ENCODE measurements around the gene TFAP2B.

TFAP2B gene

DNA sequence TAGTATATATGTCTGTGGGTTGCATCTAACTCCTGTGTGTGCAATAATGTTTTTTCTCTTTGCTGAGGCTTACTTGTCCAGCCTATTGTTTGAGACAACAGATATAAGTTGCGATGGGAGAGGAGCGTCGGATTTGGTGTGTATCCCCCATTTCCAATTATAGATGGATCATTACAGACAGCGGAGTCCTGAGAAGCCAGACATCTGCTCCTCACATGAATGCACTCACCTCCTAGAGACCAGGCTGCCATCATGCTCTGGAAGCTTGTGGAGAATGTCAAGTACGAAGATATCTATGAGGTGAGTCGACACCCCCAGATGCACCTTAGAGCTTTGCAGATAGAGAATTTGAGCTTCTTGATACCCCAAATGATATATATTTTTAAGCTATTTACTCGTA lies at the start of gene TFAP2B:
Gene TFAP2B (plus strand): TSS at position 199 of the 400 bp plus-strand sequence. CDS start 21 bp downstream, at position 220.
- Histone ChIP-seq H3K4me3 (ENCODE audit: low read depth, low read length) (peak within 1 kb of the TSS; percentile 9; the same call in 1 of the 2 replicates), H3K27me3 (ENCODE audit: insufficient read depth, low read length) (peaks cover 73% of the 10 kb centered on the region), H3K4me1 (ENCODE audit: control insufficient read depth, insufficient read depth, low read length, unreplicated experiment) (no peaks in the 10 kb centered on the region), H2AFZ (ENCODE audit: low read length, unreplicated experiment) (no peak within 1 kb of the TSS), H3K36me3 (ENCODE audit: insufficient read depth, low read length) (no peaks in the 10 kb centered on the region), H3K79me2 (ENCODE audit: control insufficient read depth, insufficient read depth, low read length, unreplicated experiment) (no peaks in the 10 kb centered on the region), H3K27ac (ENCODE audit: low read depth, low read length) (no peak within 1 kb of the TSS)

DNA sequence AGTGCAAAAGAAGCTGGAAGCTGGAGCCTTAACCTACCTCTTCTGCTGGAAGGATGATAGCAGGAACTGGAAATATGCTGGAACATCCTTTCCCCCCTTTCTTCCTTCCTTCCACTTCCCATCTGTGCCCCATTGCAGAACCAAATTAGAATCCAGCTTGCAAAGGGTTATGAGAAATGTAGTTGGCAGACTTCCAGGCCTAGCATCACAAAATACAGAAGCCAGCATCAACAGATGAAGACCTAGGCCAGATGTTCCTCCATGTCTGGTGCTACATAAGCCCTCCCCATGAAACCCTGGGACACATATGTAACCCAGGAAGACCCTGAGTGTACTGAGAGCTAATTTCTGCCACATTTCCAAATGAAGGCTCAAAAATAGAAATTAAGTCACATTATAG lies 40.0 kb upstream of the TFAP2B start:
- Histone ChIP-seq H3K79me2 (ENCODE audit: control insufficient read depth, insufficient read depth, low read length, unreplicated experiment) (no peaks in the 10 kb centered on the region), H2AFZ (ENCODE audit: low read length, unreplicated experiment) (no peak overlapping the region), H3K36me3 (ENCODE audit: insufficient read depth, low read length) (no peaks in the 10 kb centered on the region), H3K27me3 (ENCODE audit: insufficient read depth, low read length) (no peaks in the 10 kb centered on the region), H3K27ac (ENCODE audit: low read depth, low read length) (no peak overlapping the region), H3K4me3 (ENCODE audit: low read depth, low read length) (no peak overlapping the region), H3K4me1 (ENCODE audit: control insufficient read depth, insufficient read depth, low read length, unreplicated experiment) (no peaks in the 10 kb centered on the region)

DNA sequence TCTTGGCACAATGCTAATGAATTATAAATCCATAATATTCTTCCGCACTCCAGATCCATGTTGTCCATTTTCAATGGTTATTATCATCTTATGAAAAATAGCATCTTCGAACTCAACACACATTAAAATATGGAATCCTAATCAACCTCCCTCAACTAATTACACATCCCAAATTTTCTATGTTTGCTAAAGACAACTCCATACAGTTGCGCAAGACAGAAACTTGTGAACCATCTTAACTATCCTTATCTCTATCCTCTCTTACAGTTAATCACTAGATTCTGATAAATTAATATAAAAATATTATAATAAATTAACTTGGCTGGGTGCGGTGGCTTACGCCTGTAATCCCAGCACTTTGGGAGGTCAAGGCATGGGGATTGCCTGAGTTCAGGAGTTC lies 38.3 kb upstream of the TFAP2B start:
- Histone ChIP-seq H3K4me1 (ENCODE audit: control insufficient read depth, insufficient read depth, low read length, unreplicated experiment) (no peaks in the 10 kb centered on the region), H3K36me3 (ENCODE audit: insufficient read depth, low read length) (no peaks in the 10 kb centered on the region), H3K27ac (ENCODE audit: low read depth, low read length) (no peak overlapping the region), H3K4me3 (ENCODE audit: low read depth, low read length) (no peak overlapping the region), H2AFZ (ENCODE audit: low read length, unreplicated experiment) (no peak overlapping the region), H3K27me3 (ENCODE audit: insufficient read depth, low read length) (no peaks in the 10 kb centered on the region), H3K79me2 (ENCODE audit: control insufficient read depth, insufficient read depth, low read length, unreplicated experiment) (no peaks in the 10 kb centered on the region)

DNA sequence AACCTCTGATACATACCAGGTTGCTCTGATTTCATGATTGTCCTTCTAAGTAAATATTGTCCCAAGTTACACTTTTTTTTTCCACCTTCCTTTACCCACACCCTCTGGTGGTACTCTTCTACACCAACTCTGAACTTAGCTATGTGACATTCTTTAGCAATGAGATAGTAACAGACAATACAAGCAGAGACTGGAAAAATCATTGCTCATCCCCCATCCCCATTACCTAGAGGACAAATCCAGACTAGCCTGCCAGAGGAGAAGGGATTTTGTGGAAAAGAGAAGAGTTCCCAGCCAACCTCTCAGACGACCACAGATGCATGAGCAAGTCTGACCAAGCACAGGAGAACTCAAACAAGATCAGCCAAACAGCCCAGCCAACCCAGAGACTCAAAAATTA lies 32.8 kb upstream of the TFAP2B start:
- Histone ChIP-seq H2AFZ (ENCODE audit: low read length, unreplicated experiment) (no peak overlapping the region), H3K27me3 (ENCODE audit: insufficient read depth, low read length) (no peaks in the 10 kb centered on the region), H3K36me3 (ENCODE audit: insufficient read depth, low read length) (no peaks in the 10 kb centered on the region)

DNA sequence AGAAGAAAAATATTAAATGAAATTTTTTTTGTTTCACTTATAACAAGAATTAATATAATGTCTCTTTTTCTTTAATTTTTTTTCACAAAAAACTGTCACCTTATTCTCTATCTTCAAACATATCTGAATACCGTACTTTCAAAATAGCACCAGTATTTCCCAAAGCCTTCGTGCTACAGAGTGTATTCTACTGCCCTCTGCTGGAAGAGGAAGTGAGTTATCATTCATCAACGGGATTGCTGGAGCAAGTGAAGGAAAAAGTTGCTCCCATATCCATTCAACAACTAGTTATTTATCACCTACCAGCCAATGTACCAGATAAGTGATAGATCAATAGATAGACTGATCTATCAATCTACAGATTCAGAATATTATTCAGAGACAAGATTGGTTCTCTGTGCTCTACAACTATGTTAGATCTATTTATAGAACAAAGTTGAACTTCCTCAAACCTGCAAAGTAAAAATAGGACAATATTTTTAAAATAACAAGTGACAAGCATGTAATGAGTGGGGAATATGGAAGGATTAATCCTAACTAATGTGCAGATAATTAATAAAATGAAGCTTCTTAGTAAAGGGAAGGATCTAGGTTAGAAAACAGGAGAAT lies 26.7 kb upstream of the TFAP2B start:
- no peaks in the 10 kb centered on the region for H3K4me1 ChIP-seq (ENCODE audit: control insufficient read depth, insufficient read depth, low read length, unreplicated experiment)
- no peaks in the 10 kb centered on the region for H3K36me3 ChIP-seq (ENCODE audit: insufficient read depth, low read length)
- H2AFZ ChIP-seq (ENCODE audit: low read length, unreplicated experiment), result no peak overlapping the region
- H3K79me2 ChIP-seq (ENCODE audit: control insufficient read depth, insufficient read depth, low read length, unreplicated experiment), result no peaks in the 10 kb centered on the region
- no peaks in the 10 kb centered on the region for H3K27me3 ChIP-seq (ENCODE audit: insufficient read depth, low read length)
- no peak overlapping the region for H3K4me3 ChIP-seq (ENCODE audit: low read depth, low read length)
- no peak overlapping the region for H3K27ac ChIP-seq (ENCODE audit: low read depth, low read length)

More for the DNA sequence above, 32.8 kb upstream of the TFAP2B start:
- Histone ChIP-seq H3K79me2 (ENCODE audit: control insufficient read depth, insufficient read depth, low read length, unreplicated experiment) (no peaks in the 10 kb centered on the region), H3K4me3 (ENCODE audit: low read depth, low read length) (no peak overlapping the region), H3K27ac (ENCODE audit: low read depth, low read length) (no peak overlapping the region), H3K4me1 (ENCODE audit: control insufficient read depth, insufficient read depth, low read length, unreplicated experiment) (no peaks in the 10 kb centered on the region)

DNA sequence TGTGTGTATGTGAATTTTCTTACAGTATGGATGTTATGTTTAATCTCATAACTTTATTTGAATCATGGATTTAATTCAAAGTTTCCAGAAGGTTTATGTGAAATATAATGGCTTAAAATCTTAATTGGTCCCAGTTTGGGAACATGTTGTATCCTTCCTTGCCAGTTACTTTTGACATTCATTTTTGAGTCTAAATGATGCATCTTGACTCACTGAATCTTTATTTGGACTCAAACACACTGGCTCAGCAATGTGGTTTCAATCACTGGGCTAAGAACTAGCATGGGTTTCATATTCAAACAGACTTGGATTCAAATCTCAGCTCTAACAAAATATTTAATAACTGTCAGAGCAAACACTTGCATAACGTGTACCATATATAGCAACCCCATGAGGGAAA lies 25.9 kb upstream of the TFAP2B start:
- Histone ChIP-seq H3K36me3 (ENCODE audit: insufficient read depth, low read length) (no peaks in the 10 kb centered on the region), H3K27me3 (ENCODE audit: insufficient read depth, low read length) (no peaks in the 10 kb centered on the region), H3K79me2 (ENCODE audit: control insufficient read depth, insufficient read depth, low read length, unreplicated experiment) (no peaks in the 10 kb centered on the region), H2AFZ (ENCODE audit: low read length, unreplicated experiment) (no peak overlapping the region), H3K27ac (ENCODE audit: low read depth, low read length) (no peak overlapping the region), H3K4me1 (ENCODE audit: control insufficient read depth, insufficient read depth, low read length, unreplicated experiment) (no peaks in the 10 kb centered on the region), H3K4me3 (ENCODE audit: low read depth, low read length) (no peak overlapping the region)

DNA sequence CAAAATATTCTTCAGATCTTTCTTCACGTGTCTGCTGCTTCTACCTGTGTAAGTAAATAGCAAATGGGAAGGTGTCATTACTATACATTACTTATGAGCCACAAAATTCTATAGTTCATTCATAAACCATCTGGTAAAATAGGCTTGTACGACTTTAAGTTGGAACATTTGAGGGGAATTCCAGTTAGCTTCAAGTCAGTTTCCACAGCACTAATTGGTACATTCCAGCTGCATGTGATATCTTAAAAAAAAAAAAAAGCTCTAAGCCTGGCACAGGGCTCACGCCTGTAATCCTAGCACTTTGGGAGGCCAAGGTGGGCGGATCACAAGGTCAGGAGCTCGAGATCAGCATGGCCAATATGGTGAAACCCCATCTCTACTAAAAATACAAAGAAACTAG lies 23.1 kb upstream of the TFAP2B start:
- H3K27ac ChIP-seq (ENCODE audit: low read depth, low read length), result no peak overlapping the region
- H3K27me3 ChIP-seq (ENCODE audit: insufficient read depth, low read length), result no peaks in the 10 kb centered on the region
- no peaks in the 10 kb centered on the region for H3K79me2 ChIP-seq (ENCODE audit: control insufficient read depth, insufficient read depth, low read length, unreplicated experiment)
- no peak overlapping the region for H2AFZ ChIP-seq (ENCODE audit: low read length, unreplicated experiment)
- no peak overlapping the region for H3K4me3 ChIP-seq (ENCODE audit: low read depth, low read length)
- H3K36me3 ChIP-seq (ENCODE audit: insufficient read depth, low read length), result no peaks in the 10 kb centered on the region
- H3K4me1 ChIP-seq (ENCODE audit: control insufficient read depth, insufficient read depth, low read length, unreplicated experiment), result no peaks in the 10 kb centered on the region

DNA sequence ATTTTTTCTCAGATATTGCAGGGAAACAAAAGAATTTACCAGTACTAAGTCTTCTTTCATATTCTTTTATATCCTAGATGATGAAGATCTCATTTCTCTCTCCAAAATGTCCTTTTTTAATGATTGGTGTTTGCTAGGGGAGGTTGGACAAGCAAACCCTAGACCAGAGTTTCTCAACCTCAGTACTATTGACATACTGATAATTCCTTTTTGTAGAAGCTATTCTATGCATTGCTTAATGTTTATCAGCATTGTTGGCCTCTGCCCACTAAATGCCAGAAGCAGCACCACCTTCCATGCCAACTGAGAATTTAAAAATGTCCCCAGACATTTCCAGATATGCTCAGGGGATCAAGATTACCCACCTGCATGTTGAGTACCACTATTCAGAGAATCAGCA lies 14.4 kb upstream of the TFAP2B start:
- H3K27me3 ChIP-seq (ENCODE audit: insufficient read depth, low read length), result peaks cover 5% of the 10 kb centered on the region; the same call in 1 of the 2 replicates
- no peaks in the 10 kb centered on the region for H3K79me2 ChIP-seq (ENCODE audit: control insufficient read depth, insufficient read depth, low read length, unreplicated experiment)
- no peak overlapping the region for H2AFZ ChIP-seq (ENCODE audit: low read length, unreplicated experiment)
- H3K36me3 ChIP-seq (ENCODE audit: insufficient read depth, low read length), result no peaks in the 10 kb centered on the region
- no peaks in the 10 kb centered on the region for H3K4me1 ChIP-seq (ENCODE audit: control insufficient read depth, insufficient read depth, low read length, unreplicated experiment)
- H3K4me3 ChIP-seq (ENCODE audit: low read depth, low read length), result no peak overlapping the region
- H3K27ac ChIP-seq (ENCODE audit: low read depth, low read length), result no peak overlapping the region

DNA sequence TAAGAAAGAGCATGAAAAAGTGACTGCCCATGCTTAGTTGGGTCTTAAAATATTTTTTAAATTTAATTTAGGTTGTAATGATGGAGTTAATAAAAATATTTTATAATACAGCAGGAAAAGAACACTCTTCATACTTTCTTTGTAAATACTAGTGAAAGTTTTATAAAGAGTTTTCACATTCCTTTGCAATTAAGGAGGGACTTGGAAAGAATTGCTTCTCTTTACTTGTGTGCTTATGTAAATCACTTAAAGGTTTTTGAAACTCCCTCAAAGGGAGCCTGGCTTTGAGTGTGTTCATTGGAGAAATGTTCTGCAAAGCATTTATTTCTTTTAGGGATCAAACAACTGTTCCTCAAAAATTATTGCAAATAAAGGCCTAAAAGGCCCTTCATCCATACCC lies 11.6 kb upstream of the TFAP2B start:
- Histone ChIP-seq H3K27ac (ENCODE audit: low read depth, low read length) (no peak overlapping the region), H3K4me3 (ENCODE audit: low read depth, low read length) (no peak overlapping the region), H2AFZ (ENCODE audit: low read length, unreplicated experiment) (no peak overlapping the region), H3K4me1 (ENCODE audit: control insufficient read depth, insufficient read depth, low read length, unreplicated experiment) (no peaks in the 10 kb centered on the region), H3K36me3 (ENCODE audit: insufficient read depth, low read length) (no peaks in the 10 kb centered on the region), H3K27me3 (ENCODE audit: insufficient read depth, low read length) (peaks cover 5% of the 10 kb centered on the region; the same call in 1 of the 2 replicates), H3K79me2 (ENCODE audit: control insufficient read depth, insufficient read depth, low read length, unreplicated experiment) (no peaks in the 10 kb centered on the region)

DNA sequence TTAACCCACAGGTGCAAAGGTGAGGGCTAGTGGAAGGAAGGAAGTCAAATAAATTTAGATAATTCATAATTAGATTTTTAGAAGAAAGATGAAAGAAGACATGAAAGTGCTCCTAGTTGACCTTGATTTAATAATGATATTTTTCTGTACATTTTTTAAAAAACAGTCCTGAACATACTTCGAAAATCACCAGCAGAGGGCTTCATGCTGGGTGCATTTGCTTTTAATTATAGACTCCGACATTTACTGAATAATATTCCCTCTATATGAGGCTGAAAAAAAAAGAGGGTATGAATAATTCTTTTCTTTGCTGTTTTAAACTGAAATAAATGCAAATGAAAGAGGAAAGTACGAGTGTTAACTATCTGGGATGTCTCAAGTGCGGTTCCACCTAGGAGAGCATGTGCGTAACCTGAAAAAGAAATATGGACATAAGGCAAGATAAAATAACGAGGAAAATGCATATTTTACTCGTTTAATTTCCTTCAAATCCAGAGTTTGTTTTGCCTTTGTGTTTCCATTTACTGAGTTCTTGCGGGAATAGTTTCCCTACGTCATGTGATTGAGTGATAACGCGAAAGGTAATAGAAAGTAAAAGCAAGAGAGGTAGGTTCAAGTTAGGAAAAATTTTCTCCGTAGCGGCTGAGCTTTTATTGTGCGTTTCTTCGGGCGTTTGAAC lies 3.1 kb upstream of the TFAP2B start:
- H3K36me3 ChIP-seq (ENCODE audit: insufficient read depth, low read length), result no peaks in the 10 kb centered on the region
- peaks cover 49% of the 10 kb centered on the region for H3K27me3 ChIP-seq (ENCODE audit: insufficient read depth, low read length)
- H3K27ac ChIP-seq (ENCODE audit: low read depth, low read length), result no peak overlapping the region

DNA sequence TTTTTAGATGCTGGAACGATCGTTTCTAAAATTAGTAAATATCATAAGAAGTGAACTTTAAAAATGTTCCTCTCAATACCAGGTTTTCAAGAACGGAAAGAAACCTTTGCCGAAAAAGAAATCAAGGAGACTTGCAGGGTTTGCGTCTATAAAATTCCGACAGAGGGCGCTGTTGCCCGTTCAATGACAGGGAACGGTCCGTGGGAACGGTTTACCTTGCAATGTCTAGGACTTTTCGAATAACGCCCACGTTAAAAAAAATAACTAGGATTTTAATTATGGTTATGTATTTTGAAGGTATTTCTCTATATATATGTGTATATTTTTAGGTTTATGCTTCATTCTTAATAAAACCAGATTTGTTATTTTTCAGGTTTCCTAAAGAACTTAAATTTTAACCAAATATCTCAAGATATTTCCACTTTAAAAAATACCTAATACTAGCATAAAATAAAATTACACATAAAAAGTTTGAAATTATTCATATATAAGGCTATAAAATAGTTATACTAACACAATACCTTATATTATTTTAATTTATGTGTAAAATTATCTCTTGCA lies 2.5 kb upstream of the TFAP2B start:
- Histone ChIP-seq H3K4me3 (ENCODE audit: low read depth, low read length) (peak overlapping the region; percentile 95), H3K36me3 (ENCODE audit: insufficient read depth, low read length) (no peaks in the 10 kb centered on the region), H3K79me2 (ENCODE audit: control insufficient read depth, insufficient read depth, low read length, unreplicated experiment) (no peaks in the 10 kb centered on the region), H2AFZ (ENCODE audit: low read length, unreplicated experiment) (peak overlapping the region; percentile 98), H3K27me3 (ENCODE audit: insufficient read depth, low read length) (peaks cover 55% of the 10 kb centered on the region), H3K27ac (ENCODE audit: low read depth, low read length) (no peak overlapping the region), H3K4me1 (ENCODE audit: control insufficient read depth, insufficient read depth, low read length, unreplicated experiment) (no peaks in the 10 kb centered on the region)

More for the DNA sequence above, 3.1 kb upstream of the TFAP2B start:
- Histone ChIP-seq H3K4me1 (ENCODE audit: control insufficient read depth, insufficient read depth, low read length, unreplicated experiment) (no peaks in the 10 kb centered on the region), H3K4me3 (ENCODE audit: low read depth, low read length) (peak overlapping the region; percentile 95), H3K79me2 (ENCODE audit: control insufficient read depth, insufficient read depth, low read length, unreplicated experiment) (no peaks in the 10 kb centered on the region), H2AFZ (ENCODE audit: low read length, unreplicated experiment) (peak overlapping the region; percentile 98)
